Left renal pelvis (tissue), 4 donors: ENCODE measurements around the gene WDPCP. TPM values are rescaled to one million over a fixed set of nuclear protein-coding genes. Genes with fewer than 3 reads are reported as not detected.
"Not testable (repeated sequence)": the region's sequence is repeated elsewhere in the genome, so short reads cannot be mapped to it uniquely, and the experiment has no call there.

Experiments
- DNase-seq, 4 donors: peaks; one replicate each; pipeline ENCODE4 v3.0.0-alpha.2; 2013; ENCODE audit warnings: low read depth in 4 of 4, low spot score in 3 of 4
- polyA plus RNA-seq, 4 donors: library from polyadenylated mRNA; unstranded; fragments of 120-200 nt; gene quantifications; one replicate each; pipeline ENCODE4 v1.2.1, GENCODE V29; 2013; ENCODE audit not compliant: insufficient read length in 4 of 4

WDPCP gene
- 10 to 100 TPM; 11.1 to 14.3 (median 13.6) TPM for polyA plus RNA-seq

DNA sequence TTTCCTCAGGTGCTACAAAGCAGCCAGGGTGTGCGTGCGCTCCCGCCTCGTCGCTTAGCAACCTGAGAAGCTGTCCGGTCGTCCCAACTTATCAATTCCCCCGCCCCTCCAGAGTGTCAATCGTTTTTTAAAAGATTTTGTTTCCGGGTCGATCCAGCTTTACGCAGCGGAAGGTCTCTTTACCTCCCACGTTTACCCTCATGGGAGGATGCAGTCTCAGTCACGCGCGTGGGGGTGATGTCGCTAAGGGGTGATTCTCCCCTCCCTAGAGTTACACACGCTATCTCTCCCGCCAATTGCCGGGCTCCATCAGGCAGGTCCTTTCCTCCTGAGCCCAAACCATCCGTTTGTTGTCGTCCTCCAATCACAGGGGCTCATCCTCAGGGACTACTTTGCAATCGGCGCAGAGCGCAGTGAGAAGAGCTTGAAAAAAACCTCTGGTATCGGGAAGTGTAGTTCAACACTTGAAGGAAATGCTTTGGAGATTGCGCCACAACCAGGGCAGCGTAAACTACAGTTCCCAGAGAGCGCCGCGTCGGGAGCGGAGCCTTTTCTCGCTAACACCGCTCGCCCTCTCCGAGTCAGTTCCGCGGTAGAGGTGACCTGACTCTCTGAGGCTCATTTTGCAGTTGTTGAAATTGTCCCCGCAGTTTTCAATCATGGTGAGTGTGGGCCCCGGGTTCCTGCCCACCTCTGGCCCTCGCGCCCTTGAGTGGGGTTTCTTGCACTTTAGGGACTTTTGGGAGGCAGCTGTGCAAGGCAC is at the start of gene WDPCP, which contains the start of gene MDH1:
Gene WDPCP, minus strand, starts transcription at position 93 of the 763 bp plus-strand sequence. CDS start 206 bp downstream, outside the sequence.
Gene MDH1, plus strand, starts transcription at position 579 of the 763 bp plus-strand sequence. Its CDS starts 81 bp downstream, at position 660.
- peak; percentile 96 to 98 (median 96) for DNase-seq

GRCh38 chr2:63632382-63632781 is 44.1 kb upstream of the WDPCP start:
- no peak for DNase-seq

- DNase-seq: no peak
Measured at GRCh38 chr2:63631501-63631900, 43.2 kb upstream of the WDPCP start.

GRCh38 chr2:63628403-63628942 is 40.2 kb upstream of the WDPCP start:
- no peak for DNase-seq

DNA sequence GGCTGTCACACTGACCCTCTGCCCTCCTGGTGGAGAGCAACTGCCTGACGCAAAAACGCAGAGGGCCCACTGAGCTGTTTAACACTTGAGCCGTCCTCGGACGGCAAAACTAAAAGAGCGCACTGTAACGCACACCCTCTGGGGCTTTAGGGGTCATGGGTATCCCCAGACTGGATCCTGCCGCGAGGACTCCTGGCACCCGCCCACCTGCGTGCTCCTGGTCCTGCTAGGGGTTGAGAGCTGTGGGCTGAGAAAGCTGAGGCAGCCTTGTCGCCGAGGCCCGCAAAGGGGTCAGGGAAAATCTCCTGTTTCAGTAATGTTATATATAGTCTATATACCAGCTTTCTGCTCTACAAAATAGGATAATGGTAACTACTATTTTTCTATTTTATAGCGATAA is 39.6 kb upstream of the WDPCP start:
- DNase-seq: no peak

- DNase-seq: not testable (repeated sequence)
Measured at GRCh38 chr2:63623763-63624162, 35.5 kb upstream of the WDPCP start.

GRCh38 chr2:63622751-63623150 is 34.5 kb upstream of the WDPCP start:
- DNase-seq: no peak

DNA sequence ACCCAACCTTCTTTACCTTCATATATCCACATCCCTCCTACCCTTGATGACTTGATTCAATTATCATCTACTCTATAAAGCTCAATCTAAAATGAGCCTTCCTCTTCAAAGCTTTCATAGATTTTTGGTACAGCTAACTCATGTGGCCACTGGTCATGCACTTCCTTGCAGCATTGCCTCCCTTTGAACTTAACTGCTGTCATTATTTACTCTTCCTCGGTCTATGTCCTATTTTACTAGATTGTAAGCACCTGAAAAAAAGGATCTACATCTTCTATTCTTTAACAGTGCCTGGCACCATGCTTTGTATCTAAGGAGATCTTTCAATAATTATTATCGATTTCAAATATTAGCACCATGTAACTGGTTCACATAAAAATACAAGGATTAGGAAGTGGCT is 31.1 kb upstream of the WDPCP start:
- no peak for DNase-seq

DNA sequence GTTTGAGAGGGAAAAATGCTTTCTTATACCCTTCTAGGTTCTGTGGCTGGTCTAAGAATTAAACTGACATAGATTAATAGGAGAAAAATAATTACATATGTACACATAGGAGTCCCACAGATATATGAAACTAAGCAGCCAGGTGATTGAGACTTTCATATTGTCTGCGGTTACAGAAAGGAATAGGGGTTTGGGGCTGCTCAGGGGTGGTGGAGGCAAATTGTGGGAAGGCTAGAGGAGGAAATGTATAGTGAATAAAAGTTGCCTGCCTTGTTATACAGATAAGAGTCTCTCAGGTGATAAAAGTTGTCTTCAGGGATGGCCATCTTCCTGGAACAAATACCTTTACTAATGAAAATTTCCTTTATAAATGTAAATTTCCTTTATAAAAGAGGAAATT is 29.1 kb upstream of the WDPCP start:
- no peak for DNase-seq

- DNase-seq: no peak
Measured at GRCh38 chr2:63614983-63615945, 27.0 kb upstream of the WDPCP start.

- DNase-seq: no peak
Measured at GRCh38 chr2:63614448-63614968, 26.2 kb upstream of the WDPCP start.

GRCh38 chr2:63613391-63613901 is 25.2 kb upstream of the WDPCP start:
- DNase-seq: no peak

- DNase-seq: no peak
Measured at GRCh38 chr2:63610525-63610924, 22.2 kb upstream of the WDPCP start.

DNA sequence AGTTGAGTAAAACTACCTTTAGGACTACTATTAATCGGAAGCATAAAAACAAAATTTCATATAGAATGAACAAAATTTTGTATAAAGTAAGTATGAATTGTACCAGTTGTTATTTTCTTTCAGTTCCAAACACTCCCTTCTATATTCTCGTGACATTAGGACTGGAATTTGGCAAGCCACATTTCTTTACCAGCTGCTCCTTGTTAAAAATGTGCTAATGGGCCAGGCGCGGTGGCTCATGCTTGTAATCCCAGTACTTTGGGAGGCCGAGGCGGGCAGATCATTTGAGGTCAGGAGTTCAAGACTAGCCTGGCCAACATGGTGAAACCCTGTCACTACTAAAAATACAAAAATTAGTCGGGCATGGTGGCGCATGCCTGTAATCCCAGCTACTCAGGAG is 20.6 kb upstream of the WDPCP start:
- DNase-seq: not testable (repeated sequence)

- no peak for DNase-seq
Measured at GRCh38 chr2:63604666-63605065, 16.4 kb upstream of the WDPCP start.

DNA sequence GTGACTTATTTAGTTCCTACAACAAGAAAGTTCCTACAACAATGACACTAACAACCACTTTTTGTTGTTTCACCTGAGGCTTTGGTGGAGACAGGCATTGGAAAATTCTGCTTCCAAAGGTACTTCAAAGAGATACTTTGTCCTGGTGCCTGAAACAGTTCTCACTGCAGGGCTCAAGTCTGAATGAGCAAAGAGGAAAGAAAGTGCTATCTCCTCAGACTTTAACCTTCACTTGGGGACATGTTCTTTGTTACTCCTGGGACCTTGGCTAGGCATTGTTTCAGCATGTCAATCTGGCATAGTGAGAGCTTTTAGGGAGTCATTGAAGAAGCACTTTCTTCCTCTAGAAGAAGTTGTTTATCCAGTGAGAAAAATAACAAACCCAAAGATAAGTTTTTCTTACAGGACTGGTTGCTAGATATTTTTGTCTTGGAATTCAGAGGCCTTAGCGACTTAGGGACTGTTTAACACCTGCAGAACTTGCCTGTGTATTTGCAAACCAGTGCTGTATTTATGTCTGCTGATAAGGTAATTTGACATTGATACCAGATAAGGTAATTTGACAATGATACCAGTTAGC is 12.7 kb upstream of the WDPCP start:
- DNase-seq: no peak

- DNase-seq: no peak
Measured at GRCh38 chr2:63598981-63599380, 10.7 kb upstream of the WDPCP start.

- no peak for DNase-seq
Measured at GRCh38 chr2:63596401-63596883, 8.2 kb upstream of the WDPCP start.

DNA sequence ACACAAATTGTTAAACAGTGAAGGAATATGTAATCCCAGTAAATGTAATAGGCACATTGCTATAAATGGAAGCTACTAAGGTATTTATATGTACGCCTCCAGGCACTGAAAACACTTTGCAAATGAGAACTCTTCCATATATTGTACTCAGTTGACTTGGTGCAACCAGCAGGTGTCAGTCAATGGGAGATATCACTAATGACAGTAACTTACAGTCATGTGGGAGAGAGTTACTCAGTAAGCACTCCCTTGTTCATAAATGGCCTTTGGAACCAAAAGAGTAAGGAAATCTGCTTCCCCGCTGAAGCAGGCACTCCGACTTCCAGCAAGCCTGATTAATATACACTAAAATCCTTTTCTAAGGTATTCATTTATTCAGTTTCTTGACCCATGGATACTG is 6.4 kb upstream of the WDPCP start:
- no peak for DNase-seq

DNA sequence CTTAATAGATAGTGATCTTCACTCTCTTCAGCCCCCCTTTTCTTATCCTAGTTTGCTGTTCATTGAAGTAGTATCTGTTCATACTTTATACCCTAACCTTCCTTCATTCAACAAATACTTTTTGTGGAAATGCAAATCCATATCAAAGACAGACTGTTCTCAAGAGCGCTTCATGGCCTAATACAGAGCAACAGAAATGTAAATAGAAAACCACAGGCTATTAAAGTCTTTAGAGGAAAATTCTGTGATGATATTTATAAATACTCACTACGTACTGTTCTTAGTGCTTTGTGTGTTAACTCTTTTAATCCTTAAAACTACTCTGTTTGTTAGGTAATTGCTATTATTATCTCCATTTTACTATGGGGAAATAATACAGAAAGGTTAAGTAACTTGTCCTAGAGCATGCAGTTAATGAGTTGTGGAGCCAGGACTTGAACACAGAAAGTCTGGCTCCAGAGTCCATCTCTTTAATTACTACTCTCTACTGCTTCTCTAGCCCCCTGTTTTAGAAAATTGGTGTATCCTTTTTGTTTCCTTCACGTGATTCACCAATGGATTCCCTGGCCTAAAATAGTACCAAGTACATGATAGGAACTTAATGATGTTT is 3.4 kb upstream of the WDPCP start:
- DNase-seq: no peak
